Fibroblast of skin of scalp (primary cell): ENCODE results near the gene RFX1.
A peak's percentile ranks its signal among the peaks of the same experiment; 100 is the strongest.
"Not testable (repeated sequence)": the region's sequence is repeated elsewhere in the genome, so short reads cannot be mapped to it uniquely, and the experiment has no call there.

ENCODE experiments used
- DNase-seq: peaks from one replicate; pipeline ENCODE4 v3.0.0-alpha.2; 2013

The RFX1 gene

GRCh38 chr19:14026652-14027192, 20.6 kb upstream of the RFX1 start:
- not testable (repeated sequence) for DNase-seq

GRCh38 chr19:14023404-14024235, 17.5 kb upstream of the RFX1 start:
- peak; percentile 63 for DNase-seq

GRCh38 chr19:14022469-14022868, 16.3 kb upstream of the RFX1 start:
- DNase-seq = peak; percentile 20

- no peak for DNase-seq
These were observed 15.4 kb upstream of the RFX1 start for GRCh38 chr19:14021474-14021873.

GRCh38 chr19:14019739-14020138, 13.6 kb upstream of the RFX1 start:
- DNase-seq = not testable (repeated sequence)

GRCh38 chr19:14019100-14019499, 13.0 kb upstream of the RFX1 start:
- no peak for DNase-seq

GRCh38 chr19:14015524-14016035, 9.5 kb upstream of the RFX1 start:
- no peak for DNase-seq

GRCh38 chr19:14012378-14012915, 6.3 kb upstream of the RFX1 start:
- DNase-seq = no peak

- no peak for DNase-seq
These were observed 844 bp upstream of the RFX1 start for GRCh38 chr19:14006766-14007562.

- DNase-seq = peak; percentile 88
These were observed 603 bp downstream of the RFX1 start for GRCh38 chr19:14005349-14006084.

- DNase-seq = no peak
These were observed 1.3 kb downstream of the RFX1 start for GRCh38 chr19:14004619-14005348.

- no peak for DNase-seq
These were observed 2.7 kb downstream of the RFX1 start for GRCh38 chr19:14003251-14004055.

GRCh38 chr19:14002571-14003250, 3.4 kb downstream of the RFX1 start:
- DNase-seq = no peak

- DNase-seq = no peak
These were observed 5.3 kb downstream of the RFX1 start for GRCh38 chr19:14000691-14001375.

GRCh38 chr19:13999085-13999484, 7.0 kb downstream of the RFX1 start:
- DNase-seq = no peak

GRCh38 chr19:13998426-13998825, 7.7 kb downstream of the RFX1 start:
- DNase-seq = no peak

GRCh38 chr19:13997631-13997962, 8.5 kb downstream of the RFX1 start:
- DNase-seq = no peak

GRCh38 chr19:13996928-13997630, 9.0 kb downstream of the RFX1 start:
- DNase-seq = no peak
